OCI-LY1 (cell line): ENCODE results near the gene ZDHHC14.

ENCODE experiments used
- CTCF ChIP-seq: fragments of 200-600 bp; sonication (generic), shearing (Covaris generic); IDR thresholded peaks from 2 replicates; pipeline ENCODE4 v1.5.1; 2017; ENCODE audit warnings: mild to moderate bottlenecking, antibody characterized with exemption, low read length, moderate library complexity, mixed read lengths
- EZH2 ChIP-seq: fragments of 200-600 bp; sonication (generic), shearing (Covaris generic); IDR thresholded peaks from 2 replicates; pipeline ENCODE4 v1.8.0; 2017; ENCODE audit warnings: borderline replicate concordance, mixed run types, mild to moderate bottlenecking, antibody characterized with exemption, low read length, moderate library complexity, mixed read lengths

DNA sequence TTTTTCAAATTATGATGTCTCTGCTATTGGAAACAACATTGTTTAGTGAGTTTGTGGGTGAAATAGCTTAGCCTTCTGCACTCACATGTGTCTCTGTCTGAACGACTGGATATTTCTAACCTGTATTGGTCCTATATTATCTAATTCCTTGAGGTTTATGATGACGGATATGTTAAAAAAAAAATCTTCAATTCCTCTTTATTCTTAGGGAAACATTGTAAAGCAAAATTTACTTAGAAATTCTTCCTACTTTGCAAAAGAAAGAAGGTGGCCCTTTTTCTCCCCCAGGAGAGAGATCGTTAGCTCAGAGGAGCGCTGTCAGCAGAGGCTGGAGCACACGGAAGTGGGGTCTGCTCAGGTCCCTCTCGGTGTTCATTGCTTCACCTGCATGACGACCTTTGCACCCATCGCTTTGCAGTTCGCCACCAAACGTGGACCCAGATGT lies 149.8 kb downstream of the ZDHHC14 start:
- TF ChIP-seq CTCF (no peak), EZH2 (no peak)
